WTC11 (cell line): Measurements from ENCODE around the gene ZFR. TPM values are rescaled to one million over a fixed set of nuclear protein-coding genes. Genes with fewer than 3 reads are reported as not detected.
A peak's percentile ranks its signal among the peaks of the same experiment; 100 is the strongest.

ENCODE experiments used
- ATAC-seq: fragments of 200-7000 bp; cut with Tn5 transposase; 2 replicates; pipeline ENCODE4 v1.10.0; 2021; ENCODE audit warnings: mild to moderate bottlenecking, moderate library complexity
- CTCF ChIA-PET: fragments of 300-600 bp; sonication (Branson Sonifier 250); formaldehyde crosslinking; loops from one replicate; lab custom pipeline; 2021; ENCODE audit warnings: antibody characterized with exemption; lab: Charles Lee
- POLR2A ChIA-PET: fragments of 350-600 bp; sonication (Branson Sonifier 250); formaldehyde crosslinking; loops from one replicate; lab custom pipeline; 2021; ENCODE audit warnings: antibody characterized with exemption; lab: Charles Lee
- DNase-seq: peaks from one replicate; pipeline ENCODE4 v3.0.0; 2021; ENCODE audit warnings: low spot score
- H3K27ac Mint-ChIP-seq: 2 replicates; pipeline ENCODE4 v1.8.0; 2021; ENCODE audit warnings: mixed read lengths
- H3K27me3 Mint-ChIP-seq: 2 replicates; pipeline ENCODE4 v1.8.0; 2021; ENCODE audit warnings: low read depth, mild to moderate bottlenecking, moderate library complexity, mixed read lengths
- H3K36me3 Mint-ChIP-seq: 2 replicates; pipeline ENCODE4 v1.8.0; 2021; ENCODE audit warnings: mixed read lengths
- H3K4me1 Mint-ChIP-seq: 2 replicates; pipeline ENCODE4 v1.8.0; 2022; ENCODE audit warnings: mixed read lengths
- H3K4me3 Mint-ChIP-seq: 2 replicates; pipeline ENCODE4 v1.8.0; 2021; ENCODE audit warnings: mild to moderate bottlenecking, moderate library complexity, mixed read lengths
- H3K9me3 Mint-ChIP-seq: 2 replicates; pipeline ENCODE4 v1.8.0; 2021; ENCODE audit warnings: mixed read lengths
- ETV6 ChIP-seq: sonication (generic); formaldehyde crosslinking; IDR thresholded peaks from 2 replicates; pipeline ENCODE4 v1.8.1; 2022; ENCODE audit warnings: mild to moderate bottlenecking, missing genetic modification reagents
- GRHL2 ChIP-seq: fragments of 250-450 bp; sonication (Bioruptor Pico); IDR thresholded peaks from 2 replicates; pipeline ENCODE4 v1.8.0; 2022; ENCODE audit warnings: mild to moderate bottlenecking, moderate library complexity; ENCODE audit not compliant: insufficient replicate concordance, severe bottlenecking
- IRF2 ChIP-seq: sonication (generic); formaldehyde crosslinking; IDR thresholded peaks from 2 replicates; pipeline ENCODE4 v1.8.0; 2022; ENCODE audit warnings: low read depth, missing genetic modification reagents, borderline replicate concordance
- PRRX2 ChIP-seq: fragments of 250-450 bp; sonication (Bioruptor Pico); IDR thresholded peaks from 2 replicates; pipeline ENCODE4 v1.8.0; 2021; ENCODE audit warnings: mild to moderate bottlenecking
- RELA ChIP-seq: sonication (generic); formaldehyde crosslinking; IDR thresholded peaks from 2 replicates; pipeline ENCODE4 v1.8.1; 2022; ENCODE audit warnings: missing genetic modification reagents, mild to moderate bottlenecking, borderline replicate concordance
- SOX15 ChIP-seq: fragments of 250-450 bp; sonication (Bioruptor Pico); IDR thresholded peaks from 2 replicates; pipeline ENCODE4 v1.9.0; 2021; ENCODE audit warnings: mild to moderate bottlenecking
- ZNF317 ChIP-seq: sonication (generic); formaldehyde crosslinking; IDR thresholded peaks from 2 replicates; pipeline ENCODE4 v1.8.1; 2023; ENCODE audit warnings: low read depth, mild to moderate bottlenecking, moderate library complexity, missing genetic modification reagents, borderline replicate concordance
- microRNA-seq: library from miRNA; unstranded; fragments of <30 nt; microRNA quantifications from one replicate; pipeline ENCODE4 v1.2.0, GENCODE V29; 2022; ENCODE audit warnings: borderline number of aligned reads
- total RNA-seq: library from RNA; stranded (reverse); gene quantifications from 3 replicates; pipeline ENCODE4 v1.2.3, GENCODE V29; 2021
- TF ChIP-seq, protein P1 (sequence below): fragments of 250-450 bp; sonication (Bioruptor Pico); IDR thresholded peaks from 2 replicates; pipeline ENCODE4 v1.9.0; 2021; ENCODE audit warnings: mild to moderate bottlenecking, borderline replicate concordance

Gene ZFR
- total RNA-seq, 1 experiment from 2014 or later = 64.5 TPM

DNA sequence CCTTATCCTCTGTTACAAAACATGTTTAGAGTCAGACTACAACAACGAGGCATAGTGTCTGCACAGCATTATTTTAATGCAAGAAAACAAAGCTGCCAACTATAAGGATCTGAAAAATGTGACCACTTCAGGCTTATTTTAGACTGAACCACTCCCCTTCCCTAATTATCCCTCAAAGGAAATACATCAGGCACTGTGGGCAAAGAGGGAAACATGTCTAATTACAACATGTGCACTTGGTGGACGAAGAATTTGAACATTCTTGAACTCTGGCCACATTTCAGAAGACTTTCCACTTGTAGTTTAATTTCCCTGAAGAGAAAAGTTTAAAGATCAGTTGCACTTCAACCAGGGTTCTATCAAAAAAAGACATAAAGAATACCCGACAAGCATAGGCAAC lies 135.6 kb downstream of the ZFR start (continued):
- TF ChIP-seq, protein P1, sequence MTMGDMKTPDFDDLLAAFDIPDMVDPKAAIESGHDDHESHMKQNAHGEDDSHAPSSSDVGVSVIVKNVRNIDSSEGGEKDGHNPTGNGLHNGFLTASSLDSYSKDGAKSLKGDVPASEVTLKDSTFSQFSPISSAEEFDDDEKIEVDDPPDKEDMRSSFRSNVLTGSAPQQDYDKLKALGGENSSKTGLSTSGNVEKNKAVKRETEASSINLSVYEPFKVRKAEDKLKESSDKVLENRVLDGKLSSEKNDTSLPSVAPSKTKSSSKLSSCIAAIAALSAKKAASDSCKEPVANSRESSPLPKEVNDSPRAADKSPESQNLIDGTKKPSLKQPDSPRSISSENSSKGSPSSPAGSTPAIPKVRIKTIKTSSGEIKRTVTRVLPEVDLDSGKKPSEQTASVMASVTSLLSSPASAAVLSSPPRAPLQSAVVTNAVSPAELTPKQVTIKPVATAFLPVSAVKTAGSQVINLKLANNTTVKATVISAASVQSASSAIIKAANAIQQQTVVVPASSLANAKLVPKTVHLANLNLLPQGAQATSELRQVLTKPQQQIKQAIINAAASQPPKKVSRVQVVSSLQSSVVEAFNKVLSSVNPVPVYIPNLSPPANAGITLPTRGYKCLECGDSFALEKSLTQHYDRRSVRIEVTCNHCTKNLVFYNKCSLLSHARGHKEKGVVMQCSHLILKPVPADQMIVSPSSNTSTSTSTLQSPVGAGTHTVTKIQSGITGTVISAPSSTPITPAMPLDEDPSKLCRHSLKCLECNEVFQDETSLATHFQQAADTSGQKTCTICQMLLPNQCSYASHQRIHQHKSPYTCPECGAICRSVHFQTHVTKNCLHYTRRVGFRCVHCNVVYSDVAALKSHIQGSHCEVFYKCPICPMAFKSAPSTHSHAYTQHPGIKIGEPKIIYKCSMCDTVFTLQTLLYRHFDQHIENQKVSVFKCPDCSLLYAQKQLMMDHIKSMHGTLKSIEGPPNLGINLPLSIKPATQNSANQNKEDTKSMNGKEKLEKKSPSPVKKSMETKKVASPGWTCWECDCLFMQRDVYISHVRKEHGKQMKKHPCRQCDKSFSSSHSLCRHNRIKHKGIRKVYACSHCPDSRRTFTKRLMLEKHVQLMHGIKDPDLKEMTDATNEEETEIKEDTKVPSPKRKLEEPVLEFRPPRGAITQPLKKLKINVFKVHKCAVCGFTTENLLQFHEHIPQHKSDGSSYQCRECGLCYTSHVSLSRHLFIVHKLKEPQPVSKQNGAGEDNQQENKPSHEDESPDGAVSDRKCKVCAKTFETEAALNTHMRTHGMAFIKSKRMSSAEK (CRISPR knock-in tag) = no peak
- TF ChIP-seq ZNF317 (CRISPR knock-in tag) = no peak
- TF ChIP-seq, all 79 proteins: peak for 0

DNA sequence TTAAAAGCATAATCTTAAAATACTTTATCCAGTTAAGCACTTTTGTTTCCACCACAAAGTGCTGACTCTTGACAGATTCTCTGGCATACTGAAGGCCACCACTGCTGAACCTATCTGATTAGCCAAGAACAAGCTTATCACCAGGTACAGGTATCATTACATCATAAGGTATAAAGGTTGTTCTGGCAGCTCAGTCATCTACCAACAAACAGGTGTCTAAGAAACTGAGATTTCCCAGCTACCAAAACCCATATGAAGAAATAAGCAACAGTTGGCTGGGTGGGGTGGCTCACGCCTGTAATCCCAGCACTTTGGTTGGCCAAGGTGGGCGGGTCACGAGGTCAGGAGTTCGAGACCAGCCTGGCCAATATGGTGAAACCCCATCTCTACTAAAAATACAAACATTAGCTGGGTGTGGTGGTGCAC lies 136.8 kb downstream of the ZFR start:
- H3K9me3 Mint-ChIP-seq = no peaks in the 10 kb centered on the region
- no peak for ATAC-seq
- no peak overlapping the region for H3K27ac Mint-ChIP-seq
- POLR2A ChIA-PET = no interaction called here
- no peaks in the 10 kb centered on the region for H3K27me3 Mint-ChIP-seq
- CTCF ChIA-PET = interaction anchor here (0.7 kb wide), 1 partner anchor 24 kb away, joined by 3 read pairs; no protein-coding TSS in a partner anchor
- H3K36me3 Mint-ChIP-seq = peaks cover 8% of the 10 kb centered on the region; the same call in 1 of the 2 replicates
- H3K4me3 Mint-ChIP-seq = no peak overlapping the region
- DNase-seq = no peak
- TF ChIP-seq SOX15 (CRISPR knock-in tag) = no peak
- no peak for TF ChIP-seq GRHL2
- no peak for TF ChIP-seq IRF2
- TF ChIP-seq, all 79 proteins: peak for 0
- peaks cover 47% of the 10 kb centered on the region for H3K4me1 Mint-ChIP-seq

DNA sequence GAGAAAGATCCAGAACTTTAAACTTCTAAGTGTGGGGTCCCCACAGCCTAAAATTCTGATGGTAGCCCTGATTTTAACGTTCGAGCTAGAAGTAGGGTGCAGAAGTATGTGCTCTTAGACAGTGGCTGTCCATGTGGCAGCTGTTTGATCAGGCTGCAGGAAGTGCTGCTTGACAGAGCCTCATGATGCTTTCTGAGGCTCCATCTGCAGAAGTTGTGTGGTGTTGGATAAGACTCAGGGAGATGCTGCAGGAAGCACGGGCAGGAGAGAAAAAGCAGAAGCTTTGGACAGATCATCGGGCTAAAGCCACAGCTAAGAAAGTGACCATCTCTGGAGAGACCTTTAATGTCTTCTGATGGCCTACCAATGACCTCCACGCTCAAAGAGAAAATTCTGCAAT lies 139.9 kb downstream of the ZFR start:
- Mint-ChIP-seq H3K9me3 (no peaks in the 10 kb centered on the region), H3K27ac (peak overlapping the region; percentile 15), H3K36me3 (peaks cover 3% of the 10 kb centered on the region; the same call in 1 of the 2 replicates), H3K27me3 (no peaks in the 10 kb centered on the region), H3K4me3 (no peak overlapping the region), H3K4me1 (peaks cover 53% of the 10 kb centered on the region)
- no peak for DNase-seq
- POLR2A ChIA-PET = no interaction called here
- TF ChIP-seq ZNF317 (CRISPR knock-in tag) = no peak
- TF ChIP-seq ETV6 (CRISPR knock-in tag) = no peak
- no peak for TF ChIP-seq PRRX2 (CRISPR knock-in tag)
- TF ChIP-seq RELA (CRISPR knock-in tag) = no peak
- no peak for ATAC-seq
- CTCF ChIA-PET = no interaction called here

Small RNA genes within 50 kb of the gene (microRNA-seq; reads per million reads assigned to microRNA genes)
- 1.0 reads per million for gene MIR579

Other genes with a start within 250 kb of the ZFR start
- gene MTMR12, start 131.8 kb downstream of the ZFR start, total RNA-seq = 34.9 to 42.7 TPM (median 37.2 TPM) in 3 replicates
- 255 to 258 TPM (median 258 TPM) in 3 replicates for gene SUB1, start 140.8 kb upstream of the ZFR start, total RNA-seq